Fibroblast of the aortic adventitia (primary cell): ENCODE measurements around the gene TOR1A. TPM values are rescaled to one million over a fixed set of nuclear protein-coding genes. Genes with fewer than 3 reads are reported as not detected.

Experiments
- DNase-seq: peaks from one replicate; pipeline ENCODE4 v3.0.0-alpha.2; 2010; ENCODE audit warnings: low read depth
- H3K4me3 ChIP-seq: 2 replicates; pipeline ENCODE4 v1.5.1; 2011; ENCODE audit warnings: low read depth, mild to moderate bottlenecking, control low read depth, low read length, moderate library complexity
- CTCF ChIP-seq: IDR thresholded peaks from 2 replicates; pipeline ENCODE4 v1.5.1; 2011; ENCODE audit warnings: mild to moderate bottlenecking, low read length, control low read depth, inconsistent platforms; ENCODE audit not compliant: insufficient read depth
- total RNA-seq: library from RNA; depleted of rRNA; stranded (reverse); fragments of >200 nt; gene quantifications from 2 replicates; pipeline ENCODE4 v1.2.3, GENCODE V29; 2012; ENCODE audit warnings: low replicate concordance

TOR1A gene
- total RNA-seq, 1 donor, result 48.9 TPM

- DNase-seq, result no peak
- H3K4me3 ChIP-seq, result no peak overlapping the region
- no peak for TF ChIP-seq CTCF
These were observed 10.3 kb downstream of the TOR1A start for GRCh38 chr9:129813661-129814060.

GRCh38 chr9:129812385-129812784, 11.6 kb downstream of the TOR1A start:
- no peak for DNase-seq
- no peak overlapping the region for H3K4me3 ChIP-seq
- TF ChIP-seq CTCF, result no peak

- DNase-seq, result no peak
- no peak for TF ChIP-seq CTCF
These were observed 12.0 kb downstream of the TOR1A start for GRCh38 chr9:129811967-129812363.

GRCh38 chr9:129810788-129811187, 13.1 kb downstream of the TOR1A start:
- H3K4me3 ChIP-seq, result no peak overlapping the region
- no peak for DNase-seq
- TF ChIP-seq CTCF, result no peak

More at GRCh38 chr9:129811967-129812363, 12.0 kb downstream of the TOR1A start:
- H3K4me3 ChIP-seq, result no peak overlapping the region

GRCh38 chr9:129810116-129810515, 13.8 kb downstream of the TOR1A start:
- no peak for TF ChIP-seq CTCF
- no peak for DNase-seq
- no peak overlapping the region for H3K4me3 ChIP-seq

GRCh38 chr9:129809346-129809745, 14.6 kb downstream of the TOR1A start:
- no peak for DNase-seq
- TF ChIP-seq CTCF, result no peak
- no peak overlapping the region for H3K4me3 ChIP-seq

GRCh38 chr9:129806061-129806460, 17.9 kb downstream of the TOR1A start:
- no peak for DNase-seq
- no peak for TF ChIP-seq CTCF
- H3K4me3 ChIP-seq, result no peak overlapping the region
